ENCODE results near the gene MAOA.

- no peak for TF ChIP-seq CTCF (IDR thresholded peaks at IDR 0.05)
- no peak for TF ChIP-seq EZH2 (IDR thresholded peaks at IDR 0.05)
Measured at GRCh38 chrX:43785930-43786591, 130.0 kb downstream of the MAOA start.
